Measurements from ENCODE around the gene CAPN15. TPM values are rescaled to one million over a fixed set of nuclear protein-coding genes. Genes with fewer than 3 reads are reported as not detected.

Gene CAPN15
- total RNA-seq, 1 donor from 2014 or later = 56.1 TPM

- peak overlapping the region; percentile 98 for H3K4me3 Mint-ChIP-seq (ENCODE audit: unreplicated experiment)
- no peak for TF ChIP-seq CTCF (IDR thresholded peaks at IDR 0.05; ENCODE audit: partially characterized antibody, unreplicated experiment)
- H3K27me3 Mint-ChIP-seq (ENCODE audit: unreplicated experiment) = peaks cover 24% of the 10 kb centered on the region
- peak; percentile 97 for DNase-seq
- peak overlapping the region; percentile 100 for H3K27ac Mint-ChIP-seq (ENCODE audit: unreplicated experiment)
- peaks cover 29% of the 10 kb centered on the region for H3K4me1 Mint-ChIP-seq (ENCODE audit: low read depth, unreplicated experiment)
- H3K9me3 Mint-ChIP-seq (ENCODE audit: unreplicated experiment) = peaks cover 20% of the 10 kb centered on the region
- peaks cover 7% of the 10 kb centered on the region for H3K36me3 Mint-ChIP-seq (ENCODE audit: unreplicated experiment)
These were observed 61.6 kb downstream of the CAPN15 start for GRCh38 chr16:588889-589657.

- peaks cover 25% of the 10 kb centered on the region for H3K9me3 Mint-ChIP-seq (ENCODE audit: unreplicated experiment)
- TF ChIP-seq CTCF (IDR thresholded peaks at IDR 0.05; ENCODE audit: partially characterized antibody, unreplicated experiment) = no peak
- DNase-seq = peak; percentile 99
- peaks cover 24% of the 10 kb centered on the region for H3K27me3 Mint-ChIP-seq (ENCODE audit: unreplicated experiment)
- H3K36me3 Mint-ChIP-seq (ENCODE audit: unreplicated experiment) = peaks cover 7% of the 10 kb centered on the region
- peaks cover 35% of the 10 kb centered on the region for H3K4me1 Mint-ChIP-seq (ENCODE audit: low read depth, unreplicated experiment)
- peak within 1 kb of the TSS; percentile 100 for H3K4me3 Mint-ChIP-seq (ENCODE audit: unreplicated experiment)
- peak within 1 kb of the TSS; percentile 100 for H3K27ac Mint-ChIP-seq (ENCODE audit: unreplicated experiment)
These were observed 62.2 kb downstream of the CAPN15 start, which contains the start of gene RAB40C for GRCh38 chr16:589658-590187. TSS of gene RAB40C (plus strand) at chr16:590066. CDS start at chr16:590292, 226 bp downstream.

GRCh38 chr16:590188-590814, 62.8 kb downstream of the CAPN15 start:
- peak overlapping the region; percentile 75 for H3K27ac Mint-ChIP-seq (ENCODE audit: unreplicated experiment)
- TF ChIP-seq CTCF (IDR thresholded peaks at IDR 0.05; ENCODE audit: partially characterized antibody, unreplicated experiment) = no peak
- peak; percentile 53 for DNase-seq
- peaks cover 26% of the 10 kb centered on the region for H3K9me3 Mint-ChIP-seq (ENCODE audit: unreplicated experiment)
- H3K36me3 Mint-ChIP-seq (ENCODE audit: unreplicated experiment) = peaks cover 7% of the 10 kb centered on the region
- peak overlapping the region; percentile 100 for H3K4me3 Mint-ChIP-seq (ENCODE audit: unreplicated experiment)
- peaks cover 35% of the 10 kb centered on the region for H3K4me1 Mint-ChIP-seq (ENCODE audit: low read depth, unreplicated experiment)
- H3K27me3 Mint-ChIP-seq (ENCODE audit: unreplicated experiment) = peaks cover 24% of the 10 kb centered on the region

- H3K4me3 Mint-ChIP-seq (ENCODE audit: unreplicated experiment) = peak overlapping the region; percentile 100
- peak overlapping the region; percentile 75 for H3K27ac Mint-ChIP-seq (ENCODE audit: unreplicated experiment)
- H3K27me3 Mint-ChIP-seq (ENCODE audit: unreplicated experiment) = peaks cover 22% of the 10 kb centered on the region
- H3K9me3 Mint-ChIP-seq (ENCODE audit: unreplicated experiment) = peaks cover 25% of the 10 kb centered on the region
- H3K4me1 Mint-ChIP-seq (ENCODE audit: low read depth, unreplicated experiment) = peaks cover 35% of the 10 kb centered on the region
- DNase-seq = no peak
- TF ChIP-seq CTCF (IDR thresholded peaks at IDR 0.05; ENCODE audit: partially characterized antibody, unreplicated experiment) = no peak
- peaks cover 7% of the 10 kb centered on the region for H3K36me3 Mint-ChIP-seq (ENCODE audit: unreplicated experiment)
These were observed 63.3 kb downstream of the CAPN15 start for GRCh38 chr16:590815-591200.
